ENCODE data around the gene GTPBP8.

Gene GTPBP8

GRCh38 chr3:112990672-112991602, at the start of gene GTPBP8:
GTPBP8 (plus strand) TSS chr3:112990984; CDS start chr3:112991000, 16 bp downstream.
- DNase-seq: peak; percentile 59 to 95 (median 85)

GRCh38 chr3:112948346-112948838, 42.4 kb upstream of the GTPBP8 start:
- DNase-seq: no peak

DNA sequence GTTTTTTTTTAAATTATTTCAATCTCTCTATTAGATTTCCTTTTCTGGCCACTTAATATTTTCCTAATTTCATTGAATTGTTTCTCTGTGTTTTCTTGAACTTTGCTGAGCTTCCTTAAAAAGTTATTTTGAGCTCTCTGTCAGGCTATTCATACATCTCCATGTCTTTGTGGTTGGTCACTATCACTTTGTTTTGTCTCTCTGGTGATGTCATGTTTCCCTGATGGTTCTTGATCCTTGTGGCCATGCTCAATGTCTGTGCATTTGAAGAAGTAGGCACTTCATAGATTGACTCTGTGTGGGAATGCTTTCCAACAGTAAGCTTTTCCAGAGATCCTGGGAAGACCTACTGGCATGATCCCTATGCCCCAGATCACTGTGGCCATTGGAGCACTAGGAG, 34.4 kb upstream of the GTPBP8 start:
- DNase-seq: no peak

GRCh38 chr3:112958811-112959560, 31.8 kb upstream of the GTPBP8 start:
- no peak for DNase-seq

DNA sequence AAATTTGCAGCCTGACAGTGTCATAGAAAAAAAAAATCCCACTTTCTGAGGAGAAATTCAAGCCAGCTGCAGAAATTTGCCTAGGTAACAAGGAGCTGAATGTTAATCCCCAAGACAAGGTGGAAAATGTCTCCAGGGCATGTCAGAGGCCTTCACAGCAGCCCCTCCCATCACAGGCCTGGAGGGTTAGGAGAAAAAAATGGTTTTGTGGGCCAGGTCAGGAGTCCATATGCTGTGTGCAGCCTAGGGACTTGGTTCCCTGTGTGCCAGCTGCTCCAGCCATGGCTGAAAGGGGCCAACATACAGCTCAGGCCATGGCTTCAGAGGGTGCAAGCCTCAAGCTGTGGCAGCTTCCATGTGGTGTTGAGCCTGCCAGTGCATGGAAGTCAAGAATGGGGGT, 27.1 kb upstream of the GTPBP8 start:
- DNase-seq: no peak

GRCh38 chr3:112965656-112966055, 25.1 kb upstream of the GTPBP8 start:
- no peak for DNase-seq

DNA sequence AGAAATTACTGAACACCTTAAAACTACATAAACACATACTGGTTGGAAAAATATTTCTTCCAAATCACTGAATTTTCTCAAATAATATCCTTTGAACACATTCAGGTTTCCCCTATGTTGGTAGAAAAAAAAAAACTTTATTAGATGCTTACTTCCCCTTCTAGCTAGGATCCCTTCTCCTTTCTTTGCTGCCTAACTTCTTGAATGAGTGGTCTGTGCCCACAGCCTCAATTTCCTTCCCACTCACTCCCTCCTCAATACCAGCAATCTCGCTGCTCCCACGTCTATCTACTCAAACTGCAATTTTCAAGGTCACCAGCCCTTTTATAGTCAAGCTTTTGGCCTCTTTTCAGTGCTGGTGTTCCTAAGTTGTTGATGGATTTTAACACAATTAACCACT, 24.2 kb upstream of the GTPBP8 start:
- DNase-seq: no peak

DNA sequence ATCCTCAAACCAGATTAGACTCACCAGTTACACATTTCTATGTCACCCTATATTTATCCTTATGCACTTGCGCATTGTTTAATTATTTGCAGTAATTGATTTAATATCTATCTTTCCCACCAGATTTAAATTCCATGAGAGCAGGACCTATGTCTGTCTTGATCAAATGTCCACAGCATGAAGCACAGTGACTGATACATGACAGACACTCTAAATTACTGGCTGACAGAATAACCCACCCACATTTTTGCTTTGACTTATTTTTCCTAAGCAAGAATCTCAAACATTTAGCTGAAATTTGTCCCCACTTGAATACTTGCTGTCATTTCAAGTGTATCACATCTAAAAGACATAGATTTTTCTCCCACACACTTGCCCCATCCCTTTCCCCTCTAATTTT, 23.4 kb upstream of the GTPBP8 start:
- no peak for DNase-seq

DNA sequence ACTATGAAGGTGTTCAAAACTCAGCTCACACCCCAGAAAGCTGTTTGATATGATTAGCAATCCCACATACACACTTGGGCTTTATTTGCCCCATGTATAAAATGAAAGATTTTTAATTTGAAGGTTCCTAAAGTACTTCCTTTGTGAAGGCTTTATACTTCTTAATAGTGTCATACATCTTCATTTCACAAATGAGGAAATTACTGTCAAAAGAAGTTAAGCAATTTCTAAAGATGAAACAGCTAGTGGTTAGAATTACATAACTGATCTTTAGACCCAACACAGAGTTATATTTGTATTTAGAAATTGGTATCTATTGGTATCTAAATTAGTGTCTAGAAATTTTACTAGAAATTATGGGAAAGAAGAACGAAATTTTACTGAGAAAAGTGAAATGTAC, 23.0 kb upstream of the GTPBP8 start:
- DNase-seq: no peak

DNA sequence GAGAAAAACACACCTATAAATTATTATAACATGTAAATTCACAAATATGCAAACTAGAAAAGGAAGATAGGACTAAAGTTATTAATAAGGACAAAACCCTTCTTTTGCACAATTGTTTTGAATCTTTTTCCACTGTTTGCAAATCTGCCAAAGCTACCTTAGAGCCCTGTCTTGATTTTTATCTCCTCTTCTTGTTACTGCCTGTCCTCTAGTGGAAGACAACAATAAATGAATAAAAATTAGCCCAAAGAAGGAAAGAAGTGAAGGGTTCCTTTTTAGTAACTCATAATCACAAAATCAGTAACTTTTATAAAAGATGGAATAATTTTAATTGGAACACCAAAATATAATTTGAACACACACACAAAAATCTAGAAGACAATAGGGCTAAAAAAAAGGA, 18.6 kb upstream of the GTPBP8 start:
- DNase-seq: no peak

DNA sequence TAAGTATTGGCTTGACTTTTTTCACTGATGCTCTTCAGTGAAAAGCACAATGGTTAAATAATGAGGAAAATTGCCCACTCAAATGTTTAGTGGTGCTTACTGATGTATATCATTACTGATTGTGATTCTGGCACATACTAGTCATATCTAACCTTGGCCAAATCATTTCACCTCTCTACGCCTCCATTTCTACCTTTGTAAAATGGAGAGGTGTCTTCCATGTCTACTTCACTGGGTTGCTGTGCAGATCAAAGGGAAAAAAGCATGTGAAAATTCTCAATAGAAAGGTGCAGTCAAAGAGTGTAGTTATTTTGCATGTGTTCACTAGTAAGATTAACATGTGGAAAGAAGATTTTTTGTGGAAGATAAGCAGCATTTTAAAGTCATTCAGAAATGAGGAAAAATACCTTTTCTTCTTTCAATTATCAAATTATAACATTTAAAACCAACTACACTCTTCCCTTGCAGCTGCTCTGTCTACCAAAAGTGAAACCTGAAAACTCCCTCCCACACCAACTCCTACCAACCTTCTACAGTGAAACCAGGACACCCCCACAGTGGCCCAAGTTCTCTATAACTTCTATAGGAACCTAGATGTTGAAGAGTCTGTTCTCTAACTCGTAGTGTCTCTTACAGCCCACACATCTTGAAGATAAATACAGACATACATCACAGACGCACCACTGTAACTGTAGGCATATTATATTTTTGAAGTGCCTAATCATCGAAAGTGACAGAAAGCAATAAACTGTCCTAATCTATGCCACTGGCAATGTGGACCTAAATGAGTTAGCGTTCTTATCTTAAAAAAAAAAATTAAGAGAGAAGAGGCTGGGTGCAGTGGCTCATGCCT, 17.2 kb upstream of the GTPBP8 start:
- DNase-seq: no peak

GRCh38 chr3:112974178-112974517, 16.6 kb upstream of the GTPBP8 start:
- no peak for DNase-seq

DNA sequence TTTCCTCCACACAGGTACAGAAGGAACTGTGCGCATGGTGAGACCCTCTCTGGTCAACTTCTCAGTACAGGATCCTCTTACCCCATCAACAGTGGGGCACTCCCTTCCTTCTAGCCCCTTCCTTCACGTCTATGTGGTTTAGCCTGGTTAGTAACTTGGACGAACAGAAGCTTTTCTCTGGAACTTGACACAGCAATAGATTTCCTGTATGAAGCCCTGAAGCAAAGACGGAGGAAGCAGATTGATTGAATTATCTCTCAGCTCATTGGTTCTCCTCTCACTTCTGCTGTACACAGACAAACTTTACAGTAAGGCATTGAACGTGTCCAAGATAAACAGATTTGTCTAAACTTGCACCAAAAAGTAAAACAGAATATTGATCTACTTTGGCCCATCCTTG, 15.9 kb upstream of the GTPBP8 start, which contains the start of gene CD200R1:
Gene CD200R1, minus strand, starts transcription at position 210 of the 400 bp plus-strand sequence. CDS start 246 bp downstream, outside the sequence.
- DNase-seq: no peak

- DNase-seq: no peak
Observed at GRCh38 chr3:112976001-112976400, 14.8 kb upstream of the GTPBP8 start.

GRCh38 chr3:112976953-112977352, 13.8 kb upstream of the GTPBP8 start:
- DNase-seq: no peak

GRCh38 chr3:112979244-112979832, 11.4 kb upstream of the GTPBP8 start:
- DNase-seq: peak in 1 of 51 donors; percentile 51

DNA sequence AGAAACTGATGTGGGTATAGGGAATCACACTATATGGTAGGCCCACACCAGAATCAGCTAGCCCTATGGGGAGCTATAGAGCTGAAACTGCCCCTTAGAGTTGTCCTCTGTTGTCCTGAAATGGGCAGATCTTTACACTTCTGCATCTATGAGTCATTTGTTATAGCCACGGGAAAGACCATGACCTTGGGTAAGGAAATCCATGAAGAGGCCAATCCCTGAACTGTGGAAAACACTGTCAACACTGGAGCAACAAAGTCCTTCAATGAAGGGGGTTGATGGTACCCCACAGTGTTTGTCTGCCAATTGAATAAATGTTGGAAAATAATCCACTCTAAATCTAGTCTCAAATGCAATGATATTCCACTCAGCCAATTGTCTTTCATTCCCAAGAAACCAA, 10.7 kb upstream of the GTPBP8 start:
- no peak for DNase-seq

DNA sequence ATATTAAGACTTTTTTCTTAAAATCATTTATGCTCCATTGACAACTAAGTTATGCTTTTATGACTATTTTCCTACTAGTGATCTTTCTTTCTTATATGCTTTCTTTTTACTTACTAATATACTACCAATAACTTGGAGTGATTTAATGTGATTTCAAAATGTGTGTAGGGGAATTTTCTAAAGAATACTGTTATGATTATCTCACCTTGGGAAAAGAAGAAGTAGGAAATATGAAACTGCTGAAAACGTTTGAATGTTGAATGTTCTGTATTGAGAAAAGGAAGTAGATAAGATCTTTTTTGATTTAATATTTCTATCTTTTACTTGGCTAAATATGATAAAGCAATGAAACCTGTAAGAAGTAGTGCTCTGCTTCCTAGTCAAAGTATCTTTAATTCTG, 8.1 kb upstream of the GTPBP8 start:
- DNase-seq: no peak

- no peak for DNase-seq
Observed at GRCh38 chr3:112984485-112984884, 6.3 kb upstream of the GTPBP8 start.

DNA sequence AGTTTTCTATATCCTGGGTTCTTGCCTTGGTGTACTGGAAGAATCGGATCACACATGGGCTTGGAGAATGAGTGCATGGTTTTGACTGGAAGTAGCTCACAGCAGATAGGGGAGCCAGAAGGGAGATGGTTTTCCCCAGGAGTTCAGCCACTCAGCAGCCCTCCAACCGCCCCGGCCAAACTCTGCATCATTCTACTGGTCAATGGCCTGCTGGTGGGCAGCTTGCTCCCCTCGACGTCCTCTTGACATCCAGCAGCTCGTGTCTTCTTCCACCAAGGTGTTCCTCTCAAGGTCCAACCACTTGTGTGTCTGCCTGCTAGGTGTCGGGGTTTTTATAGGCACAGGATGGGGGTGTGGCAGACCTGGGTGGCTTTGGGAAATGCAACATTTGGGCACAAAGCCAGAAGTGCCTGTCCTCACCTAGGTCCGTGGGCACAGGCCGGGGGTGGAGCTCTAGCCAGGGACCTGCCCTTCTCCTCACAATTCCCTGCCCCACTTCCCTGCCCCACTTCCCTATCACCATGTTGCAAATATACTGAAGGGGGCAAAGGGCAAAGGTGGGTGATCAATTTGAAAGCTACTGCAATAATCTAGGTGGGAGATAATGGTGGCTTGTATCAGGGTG, 3.0 kb upstream of the GTPBP8 start:
- DNase-seq: peak in 2 of 51 donors; percentile 1 to 4

DNA sequence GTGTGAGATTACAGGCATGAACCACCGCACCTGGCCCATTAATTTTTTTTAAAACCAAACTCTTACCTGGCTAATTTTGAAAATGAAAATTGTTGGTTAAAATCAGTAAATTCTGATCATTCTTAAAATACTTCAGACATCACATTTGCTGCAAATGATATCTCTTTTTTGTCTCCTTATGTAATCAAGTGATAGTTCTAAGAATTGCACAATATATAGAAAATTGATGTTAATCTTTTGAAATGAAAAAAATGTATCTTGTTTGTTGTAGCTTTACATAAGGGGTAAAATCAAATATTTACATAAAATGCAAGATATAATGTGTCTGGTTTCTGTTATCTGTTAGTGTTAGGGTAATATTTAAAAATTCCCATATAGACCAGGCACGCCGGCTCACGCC, 5.0 kb downstream of the GTPBP8 start:
- DNase-seq: no peak
